ENCODE measurements around the gene FAHD1.

The FAHD1 gene

DNA sequence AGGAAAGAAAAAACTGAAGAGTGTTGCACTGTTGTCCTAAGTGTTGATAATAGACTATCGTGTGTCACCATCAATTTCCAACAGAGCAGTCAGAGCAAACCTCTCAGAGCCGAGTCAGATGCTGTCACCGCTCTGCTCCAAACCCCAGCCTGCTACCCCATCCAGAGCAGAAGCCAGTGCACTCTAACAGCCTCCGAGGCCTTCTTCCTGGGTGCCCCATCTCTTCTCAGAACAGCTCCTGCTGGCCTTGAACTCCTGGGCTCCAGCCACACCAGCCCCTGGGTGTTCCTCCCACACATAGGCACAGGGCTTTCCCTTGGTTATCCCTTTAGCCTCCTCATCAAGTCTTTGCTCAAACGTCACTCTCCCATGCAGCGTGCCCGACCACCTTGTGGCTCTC, 24.0 kb downstream of the FAHD1 start:
- in situ Hi-C loops (cut with HindIII; ENCODE audit: low pct_unique_long_range_greater_than_20kb, low sequenced_read_pairs), result no loop called here
- TF ChIP-seq JUND (IDR thresholded peaks at IDR 0.05; ENCODE audit: low read depth), result no peak

DNA sequence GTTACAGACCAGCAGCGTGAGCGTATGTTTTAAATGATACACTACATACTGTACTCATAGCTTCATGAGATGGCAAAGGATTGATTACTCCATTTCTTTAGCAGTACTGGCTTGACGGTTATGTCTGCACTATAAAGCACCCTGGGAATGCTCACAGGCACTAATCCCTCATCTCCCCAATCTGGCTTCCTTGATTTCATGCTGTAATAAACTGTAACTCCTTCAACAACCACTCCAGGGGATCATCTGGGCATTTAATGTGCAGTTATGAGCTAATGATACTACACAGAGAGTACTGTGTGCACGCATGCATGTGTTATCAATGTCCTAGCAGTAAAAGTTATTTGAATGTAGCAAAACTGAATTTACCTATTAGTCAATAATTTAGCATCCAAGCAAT, 24.8 kb downstream of the FAHD1 start:
- no peak for TF ChIP-seq JUND (IDR thresholded peaks at IDR 0.05; ENCODE audit: low read depth)
- DNase-seq (ENCODE audit: low read depth in 1 of 2, low spot score in 1 of 2), result no peak
- in situ Hi-C loops (cut with HindIII; ENCODE audit: low pct_unique_long_range_greater_than_20kb, low sequenced_read_pairs), result no loop called here

More for the DNA sequence above, 24.0 kb downstream of the FAHD1 start:
- no peak for DNase-seq (ENCODE audit: low read depth in 1 of 2, low spot score in 1 of 2)

DNA sequence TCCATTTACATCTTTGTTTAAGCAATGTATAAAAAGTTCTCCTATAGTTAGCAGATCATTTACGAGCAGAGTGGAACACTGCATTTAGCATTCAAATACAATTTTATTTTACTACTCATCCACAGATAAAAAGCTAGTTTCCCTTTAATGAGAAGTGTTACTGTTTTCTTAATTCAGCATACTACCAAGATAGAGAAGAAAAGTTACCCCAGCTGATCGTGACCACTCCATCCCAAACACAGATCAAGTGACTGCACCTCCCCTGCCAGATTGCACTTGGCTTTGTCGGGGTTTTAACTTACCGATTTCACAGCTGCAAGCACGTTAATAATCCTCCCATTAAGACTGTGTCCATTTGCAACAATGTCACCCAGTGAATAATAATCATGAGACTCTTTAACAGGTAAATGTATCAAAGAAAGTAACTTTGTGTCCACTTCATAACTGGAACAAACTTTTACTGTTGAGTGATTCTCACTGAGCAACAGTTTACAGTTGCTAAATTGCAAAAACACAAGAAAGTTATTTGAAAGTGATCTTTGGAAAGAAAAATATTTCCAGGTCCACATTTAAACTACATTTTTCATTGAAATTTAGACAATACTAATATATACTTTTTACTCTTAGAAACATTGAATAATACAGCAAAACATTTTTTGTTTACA, 30.6 kb downstream of the FAHD1 start:
- in situ Hi-C loops (cut with HindIII; ENCODE audit: low pct_unique_long_range_greater_than_20kb, low sequenced_read_pairs), result no loop called here
- no peak for DNase-seq (ENCODE audit: low read depth in 1 of 2, low spot score in 1 of 2)
- TF ChIP-seq JUND (IDR thresholded peaks at IDR 0.05; ENCODE audit: low read depth), result no peak

DNA sequence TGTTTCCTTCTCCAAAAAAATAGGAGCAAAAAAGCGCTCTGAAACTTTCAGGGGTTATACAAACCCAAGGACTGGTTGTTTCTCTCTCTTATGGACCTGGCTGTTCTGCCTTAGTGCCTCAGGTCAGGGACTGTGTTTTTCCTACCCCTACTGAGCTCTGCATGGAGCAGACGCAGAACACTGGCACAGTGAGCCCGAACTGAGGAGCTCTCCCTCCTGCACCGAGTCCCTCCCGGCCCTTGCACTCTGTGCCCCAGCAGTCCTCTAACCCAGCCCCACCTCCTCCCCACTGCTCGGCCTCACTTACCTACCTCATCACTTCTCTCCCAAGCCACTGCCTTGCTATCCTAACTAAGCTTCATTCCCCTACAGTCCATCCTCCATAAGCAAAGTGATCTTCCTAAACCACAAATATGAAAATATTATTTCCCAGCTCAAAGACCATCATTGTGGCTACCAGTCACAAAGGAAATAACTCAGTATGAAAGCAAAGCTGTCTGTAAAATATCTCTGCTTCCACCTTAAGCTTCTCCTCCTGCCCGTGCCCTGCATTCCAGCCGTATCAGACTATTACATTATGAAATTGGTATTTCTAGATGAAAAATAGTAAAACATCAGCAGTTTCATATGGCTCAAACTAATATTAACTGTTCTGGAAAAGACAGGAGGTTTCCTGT, 31.3 kb downstream of the FAHD1 start:
- no peak for DNase-seq (ENCODE audit: low read depth in 1 of 2, low spot score in 1 of 2)
- in situ Hi-C loops (cut with HindIII; ENCODE audit: low pct_unique_long_range_greater_than_20kb, low sequenced_read_pairs), result no loop called here
- no peak for TF ChIP-seq JUND (IDR thresholded peaks at IDR 0.05; ENCODE audit: low read depth)

DNA sequence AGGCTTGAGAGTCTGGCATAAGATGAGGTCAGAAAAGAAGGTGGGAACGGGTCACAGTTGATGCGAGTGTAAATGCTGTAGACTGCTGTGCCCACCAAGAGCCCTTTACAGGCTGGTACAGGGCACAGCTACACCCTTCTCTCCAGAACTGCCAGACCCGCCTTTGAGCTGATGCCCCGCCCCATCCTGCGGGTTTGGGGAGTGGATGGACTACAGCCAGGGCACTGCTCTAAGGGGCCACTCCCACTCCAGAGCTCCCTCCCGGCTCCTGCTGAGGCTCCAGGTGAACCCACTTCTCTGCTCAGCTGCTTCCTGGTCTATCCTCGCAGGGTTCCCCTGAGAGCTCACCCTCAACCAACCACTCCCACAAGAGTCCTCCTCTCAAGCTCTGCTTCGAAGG, 32.6 kb downstream of the FAHD1 start:
- in situ Hi-C loops (cut with HindIII; ENCODE audit: low pct_unique_long_range_greater_than_20kb, low sequenced_read_pairs), result no loop called here
- TF ChIP-seq JUND (IDR thresholded peaks at IDR 0.05; ENCODE audit: low read depth), result no peak
- no peak for DNase-seq (ENCODE audit: low read depth in 1 of 2, low spot score in 1 of 2)

DNA sequence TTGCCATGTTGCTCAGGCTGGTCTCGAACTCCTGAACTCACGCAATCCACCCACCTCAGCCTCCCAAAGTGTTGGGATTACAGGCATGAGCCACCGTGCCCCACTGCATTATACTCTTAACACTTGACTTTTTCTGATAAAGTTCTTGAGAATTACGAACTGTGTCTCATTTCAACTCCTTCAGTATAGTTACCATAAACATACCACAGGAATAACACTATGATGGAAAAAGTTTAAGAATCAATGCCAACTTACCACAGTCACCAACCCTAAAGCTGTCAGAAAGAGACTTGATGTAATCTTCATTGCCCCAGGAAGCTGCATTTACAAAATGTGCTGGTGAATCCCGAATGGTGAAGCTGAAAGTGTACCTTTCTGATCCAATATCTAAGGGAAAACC, 34.7 kb downstream of the FAHD1 start:
- no peak for DNase-seq (ENCODE audit: low read depth in 1 of 2, low spot score in 1 of 2)
- no peak for TF ChIP-seq JUND (IDR thresholded peaks at IDR 0.05; ENCODE audit: low read depth)
- in situ Hi-C loops (cut with HindIII; ENCODE audit: low pct_unique_long_range_greater_than_20kb, low sequenced_read_pairs), result no loop called here

DNA sequence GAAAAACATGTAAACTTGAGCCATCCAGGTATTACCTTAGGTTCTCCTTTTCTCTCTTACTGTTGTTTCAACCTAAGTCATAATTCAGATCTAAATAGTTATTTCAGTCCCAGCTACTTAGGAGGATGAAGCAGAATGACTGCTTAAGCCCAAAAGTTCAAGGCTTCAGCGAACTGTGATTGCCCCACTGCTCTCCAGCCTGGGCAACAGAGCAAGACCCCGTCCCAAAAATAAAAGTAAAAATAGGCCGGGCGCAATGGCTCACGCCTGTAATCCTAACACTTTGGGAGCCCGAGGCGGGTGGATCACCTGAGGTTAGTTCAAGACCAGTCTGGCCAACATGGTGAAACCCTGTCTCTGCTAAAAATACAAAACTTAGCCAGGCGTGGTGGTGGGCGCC, 35.4 kb downstream of the FAHD1 start:
- TF ChIP-seq JUND (IDR thresholded peaks at IDR 0.05; ENCODE audit: low read depth), result no peak
- in situ Hi-C loops (cut with HindIII; ENCODE audit: low pct_unique_long_range_greater_than_20kb, low sequenced_read_pairs), result no loop called here
- DNase-seq (ENCODE audit: low read depth in 1 of 2, low spot score in 1 of 2), result no peak

DNA sequence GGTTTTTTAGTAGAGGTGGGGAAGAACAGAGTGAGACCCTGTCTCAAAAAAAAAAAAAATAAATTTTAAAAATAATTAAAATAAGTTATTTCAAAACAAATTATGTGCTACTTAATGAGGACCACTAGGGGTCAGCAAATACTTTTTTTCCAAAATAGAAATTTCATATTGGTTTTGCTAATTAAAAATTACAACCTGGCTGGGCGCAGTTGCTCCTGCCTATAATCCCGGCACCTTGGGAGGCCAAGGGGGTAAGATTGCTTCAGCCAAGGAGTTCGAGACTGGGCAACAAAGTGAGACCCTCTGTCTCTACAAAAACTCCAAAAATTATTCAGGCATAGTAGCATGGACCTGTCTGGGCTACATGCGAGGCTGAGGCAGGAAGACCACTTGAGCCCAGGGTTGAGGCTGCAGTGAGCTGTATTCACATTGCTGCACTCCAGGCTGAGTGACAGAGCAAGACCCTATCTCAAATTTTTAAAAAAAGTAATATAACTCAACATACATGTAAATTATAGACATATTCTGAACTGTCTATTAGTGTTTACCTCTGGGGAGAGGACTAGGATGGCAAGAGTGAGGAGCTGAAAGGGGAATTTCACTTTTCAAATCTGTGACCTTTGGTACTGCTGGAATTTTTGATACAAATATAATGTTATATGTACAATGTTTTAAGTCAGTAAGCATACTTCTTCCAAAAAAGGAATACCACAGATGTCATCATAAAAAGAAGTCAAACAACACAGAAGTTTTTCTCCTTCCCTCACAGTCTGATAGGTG, 36.9 kb downstream of the FAHD1 start:
- DNase-seq (ENCODE audit: low read depth in 1 of 2, low spot score in 1 of 2), result peak in 1 of 2 experiments; percentile 56
- in situ Hi-C loops (cut with HindIII; ENCODE audit: low pct_unique_long_range_greater_than_20kb, low sequenced_read_pairs), result no loop called here
- no peak for TF ChIP-seq JUND (IDR thresholded peaks at IDR 0.05; ENCODE audit: low read depth)

DNA sequence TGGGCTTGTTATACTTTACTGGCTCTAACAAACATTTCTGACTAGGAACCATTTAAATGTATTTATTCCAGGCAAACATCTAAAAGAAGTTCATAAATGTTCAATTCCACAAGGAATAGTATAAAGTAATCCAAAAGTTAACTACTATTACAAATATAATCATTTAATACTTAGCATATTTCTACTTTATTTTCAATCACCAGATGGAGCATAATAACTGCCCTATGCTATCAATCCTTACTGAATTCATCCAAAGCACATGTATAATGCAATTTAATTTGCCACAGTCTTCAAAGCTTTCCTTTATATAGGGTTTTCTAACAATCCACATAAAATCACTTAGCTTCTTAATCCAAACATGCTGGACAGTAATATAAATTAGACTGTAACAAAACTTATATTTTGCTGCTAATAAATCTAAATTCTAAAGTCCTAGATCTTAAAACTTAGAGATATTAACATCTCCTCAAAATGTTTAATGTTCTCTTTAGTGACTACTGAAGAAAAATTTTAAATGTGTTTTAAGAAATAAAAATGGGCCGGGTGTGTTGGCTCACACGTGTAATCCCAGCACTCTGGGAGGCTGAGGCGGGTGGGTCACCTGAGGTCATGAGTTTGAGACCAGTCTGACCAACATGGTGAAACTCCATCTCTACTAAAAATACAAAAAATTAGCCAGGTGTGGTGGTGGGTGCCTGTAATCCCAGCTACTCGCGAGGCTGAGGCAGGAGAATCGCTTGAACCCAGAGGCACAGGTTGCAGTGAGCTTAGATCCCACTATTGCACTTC, 39.1 kb downstream of the FAHD1 start:
- DNase-seq (ENCODE audit: low read depth in 1 of 2, low spot score in 1 of 2), result no peak
- TF ChIP-seq JUND (IDR thresholded peaks at IDR 0.05; ENCODE audit: low read depth), result no peak
- in situ Hi-C loops (cut with HindIII; ENCODE audit: low pct_unique_long_range_greater_than_20kb, low sequenced_read_pairs), result no loop called here

DNA sequence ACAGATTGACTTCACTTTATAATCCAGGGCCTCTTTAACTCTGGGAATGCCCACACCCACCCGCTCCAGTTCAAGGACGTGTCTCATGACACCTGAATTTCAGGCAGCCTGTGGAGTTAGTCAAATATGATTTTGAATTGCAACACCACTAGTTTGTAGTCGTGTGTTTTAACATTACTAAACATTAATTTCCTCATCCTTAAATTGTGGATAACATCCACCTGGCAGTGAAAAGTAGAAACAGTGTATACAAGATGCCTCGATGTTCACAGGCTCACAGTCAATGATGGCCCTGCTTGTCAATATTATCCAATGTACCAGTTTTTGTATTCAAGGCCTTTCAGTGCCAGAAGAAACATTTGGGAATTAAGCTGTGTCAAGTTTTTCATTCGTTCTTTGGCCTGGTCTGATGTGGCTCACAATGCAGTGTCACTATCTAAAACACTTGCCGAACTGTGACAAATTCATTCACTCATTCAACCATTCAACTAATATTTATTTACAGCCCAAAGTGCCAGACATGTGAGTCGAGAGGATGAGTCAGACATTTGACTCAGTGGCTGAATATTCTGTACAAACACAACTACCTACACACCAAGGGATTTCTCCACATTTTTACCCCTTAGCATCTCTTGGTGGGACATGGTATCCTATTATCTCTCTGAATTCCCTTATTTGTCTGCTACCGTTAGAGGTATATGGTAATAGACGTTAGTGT, 43.5 kb downstream of the FAHD1 start:
- in situ Hi-C loops (cut with HindIII; ENCODE audit: low pct_unique_long_range_greater_than_20kb, low sequenced_read_pairs), result no loop called here
- no peak for TF ChIP-seq JUND (IDR thresholded peaks at IDR 0.05; ENCODE audit: low read depth)
- no peak for DNase-seq (ENCODE audit: low read depth in 1 of 2, low spot score in 1 of 2)

DNA sequence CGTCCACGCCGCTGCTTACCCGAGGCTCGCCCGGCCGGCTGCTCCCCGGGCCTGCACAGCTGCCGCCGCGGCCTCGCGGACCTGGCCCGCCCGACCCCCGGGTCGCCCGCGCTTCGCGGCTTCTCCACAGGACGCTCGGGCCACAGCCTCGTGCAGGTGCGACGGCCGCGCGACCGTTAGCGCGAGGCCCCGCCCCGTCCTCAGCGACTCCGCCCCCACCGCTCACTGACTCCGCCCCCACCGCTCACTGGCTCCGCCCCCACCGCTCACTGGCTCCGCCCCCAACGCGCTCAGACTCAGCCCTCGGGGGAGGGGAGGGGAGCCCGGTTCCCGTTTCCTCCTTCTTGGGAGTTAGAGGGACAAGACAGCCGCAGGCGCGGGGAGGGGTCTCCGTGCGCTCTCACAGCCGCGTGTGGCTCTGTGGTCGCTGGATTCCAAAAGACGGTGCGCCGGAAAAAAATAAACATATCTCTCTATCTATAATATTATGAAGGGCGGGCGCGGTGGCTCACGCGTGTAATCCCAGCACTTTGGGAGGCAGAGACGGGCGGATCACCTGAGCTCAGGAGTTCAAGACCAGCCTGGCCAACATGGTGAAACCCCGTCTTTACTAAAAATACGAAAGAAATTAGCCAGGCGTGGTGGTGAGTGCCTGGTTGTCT, 45.1 kb downstream of the FAHD1 start, which contains the start of gene MEIOB:
Gene MEIOB (minus strand): TSS at position 191 of the 662 bp plus-strand sequence. CDS start 3,989 bp downstream, outside the sequence.
- peak; percentile 51 to 87 for DNase-seq (ENCODE audit: low read depth in 1 of 2, low spot score in 1 of 2)
- in situ Hi-C loops (cut with HindIII; ENCODE audit: low pct_unique_long_range_greater_than_20kb, low sequenced_read_pairs), result no loop called here
- TF ChIP-seq JUND (IDR thresholded peaks at IDR 0.05; ENCODE audit: low read depth), result no peak
